ENCODE data around the gene KIAA1958.

KIAA1958 gene

GRCh38 chr9:112503170-112503569 lies 16.5 kb downstream of the KIAA1958 start:
- Histone ChIP-seq H3K27me3 (ENCODE audit: low read depth, low read length) (no peaks in the 10 kb centered on the region), H3K9me3 (ENCODE audit: insufficient read depth, low read length) (no peaks in the 10 kb centered on the region), H2AFZ (ENCODE audit: low read depth, low read length) (no peak overlapping the region), H3K4me1 (ENCODE audit: low read length) (no peaks in the 10 kb centered on the region), H3K36me3 (replicated peaks; ENCODE audit: low read depth, low read length) (no peaks in the 10 kb centered on the region), H4K20me1 (ENCODE audit: insufficient read depth, low read length) (peaks cover 4% of the 10 kb centered on the region; the same call in 1 of the 2 replicates), H3K4me3 (ENCODE audit: low read length) (no peak overlapping the region), H3K9ac (ENCODE audit: low read length) (no peak overlapping the region), H3K4me2 (ENCODE audit: low read length) (no peak overlapping the region), H3K27ac (ENCODE audit: low read length) (no peak overlapping the region), H3K79me2 (ENCODE audit: low read length) (peaks cover 41% of the 10 kb centered on the region; the same call in 1 of the 2 replicates)
- TF ChIP-seq CTCF (IDR thresholded peaks at IDR 0.05; ENCODE audit: low read depth, low read length) (no peak), EZH2phosphoT487 (IDR thresholded peaks at IDR 0.05; ENCODE audit: low read depth) (no peak)

DNA sequence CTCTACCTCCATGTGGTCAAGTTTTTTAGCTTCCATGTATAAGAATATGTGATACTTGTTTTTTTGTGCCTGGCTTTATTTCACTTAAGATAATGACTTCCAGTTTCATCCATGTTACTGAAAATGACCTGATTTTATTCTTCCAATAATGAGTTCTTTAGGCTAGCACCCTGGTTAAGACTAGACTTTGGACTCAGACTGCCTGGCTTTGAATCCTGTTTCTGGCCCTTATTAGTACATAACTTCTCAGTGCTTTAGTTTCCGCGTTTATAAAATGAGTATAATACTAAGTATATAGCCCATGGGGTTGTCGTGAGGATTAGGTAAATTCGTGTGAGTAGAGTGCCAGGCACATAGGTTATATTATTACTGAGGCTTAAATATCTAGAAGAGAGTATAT lies 18.5 kb downstream of the KIAA1958 start:
- Histone ChIP-seq H3K36me3 (replicated peaks; ENCODE audit: low read depth, low read length) (no peaks in the 10 kb centered on the region), H2AFZ (ENCODE audit: low read depth, low read length) (no peak overlapping the region), H3K4me1 (ENCODE audit: low read length) (no peaks in the 10 kb centered on the region), H3K4me3 (ENCODE audit: low read length) (no peak overlapping the region), H3K27ac (ENCODE audit: low read length) (no peak overlapping the region), H3K4me2 (ENCODE audit: low read length) (no peak overlapping the region), H3K79me2 (ENCODE audit: low read length) (peaks cover 42% of the 10 kb centered on the region), H3K9me3 (ENCODE audit: insufficient read depth, low read length) (no peaks in the 10 kb centered on the region), H3K9ac (ENCODE audit: low read length) (no peak overlapping the region), H4K20me1 (ENCODE audit: insufficient read depth, low read length) (peaks cover 8% of the 10 kb centered on the region; the same call in 1 of the 2 replicates), H3K27me3 (ENCODE audit: low read depth, low read length) (no peaks in the 10 kb centered on the region)
- TF ChIP-seq CTCF (IDR thresholded peaks at IDR 0.05; ENCODE audit: low read depth, low read length) (no peak), EZH2phosphoT487 (IDR thresholded peaks at IDR 0.05; ENCODE audit: low read depth) (no peak)

DNA sequence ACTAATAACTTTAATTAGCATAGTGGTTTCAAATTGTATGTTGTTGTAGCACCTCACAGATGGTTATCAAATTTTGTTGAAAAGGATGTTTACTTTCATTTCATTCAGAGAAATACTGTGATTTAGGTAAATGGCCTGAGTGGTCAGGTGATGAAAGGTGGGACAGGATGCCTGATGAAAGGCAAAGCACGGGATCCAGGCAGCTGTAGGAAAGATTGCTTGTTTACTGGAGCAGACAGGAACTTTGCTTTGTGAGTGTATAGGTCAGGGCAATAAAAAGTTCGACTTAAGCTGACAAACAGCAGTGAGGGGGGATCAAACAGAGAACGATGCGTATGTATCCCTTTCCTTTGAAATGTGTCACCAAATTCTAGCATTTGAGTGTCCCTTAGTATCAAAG lies 19.0 kb downstream of the KIAA1958 start:
- H3K9me3 ChIP-seq (ENCODE audit: insufficient read depth, low read length): no peaks in the 10 kb centered on the region
- TF ChIP-seq EZH2phosphoT487 (IDR thresholded peaks at IDR 0.05; ENCODE audit: low read depth): no peak
- TF ChIP-seq CTCF (IDR thresholded peaks at IDR 0.05; ENCODE audit: low read depth, low read length): no peak
- no peak overlapping the region for H3K4me2 ChIP-seq (ENCODE audit: low read length)
- H3K27ac ChIP-seq (ENCODE audit: low read length): no peak overlapping the region
- no peaks in the 10 kb centered on the region for H3K27me3 ChIP-seq (ENCODE audit: low read depth, low read length)
- no peaks in the 10 kb centered on the region for H3K36me3 ChIP-seq (replicated peaks; ENCODE audit: low read depth, low read length)
- peaks cover 47% of the 10 kb centered on the region for H3K79me2 ChIP-seq (ENCODE audit: low read length)
- H3K4me3 ChIP-seq (ENCODE audit: low read length): no peak overlapping the region
- H3K9ac ChIP-seq (ENCODE audit: low read length): no peak overlapping the region
- H4K20me1 ChIP-seq (ENCODE audit: insufficient read depth, low read length): peaks cover 9% of the 10 kb centered on the region; the same call in 1 of the 2 replicates
- H3K4me1 ChIP-seq (ENCODE audit: low read length): no peaks in the 10 kb centered on the region
- no peak overlapping the region for H2AFZ ChIP-seq (ENCODE audit: low read depth, low read length)

- Histone ChIP-seq H4K20me1 (ENCODE audit: insufficient read depth, low read length) (peaks cover 12% of the 10 kb centered on the region; the same call in 1 of the 2 replicates), H3K27ac (ENCODE audit: low read length) (no peak overlapping the region), H3K36me3 (replicated peaks; ENCODE audit: low read depth, low read length) (no peaks in the 10 kb centered on the region), H3K9ac (ENCODE audit: low read length) (no peak overlapping the region), H3K4me2 (ENCODE audit: low read length) (no peak overlapping the region), H3K4me3 (ENCODE audit: low read length) (no peak overlapping the region), H3K4me1 (ENCODE audit: low read length) (no peaks in the 10 kb centered on the region), H3K9me3 (ENCODE audit: insufficient read depth, low read length) (no peaks in the 10 kb centered on the region), H2AFZ (ENCODE audit: low read depth, low read length) (no peak overlapping the region), H3K27me3 (ENCODE audit: low read depth, low read length) (no peaks in the 10 kb centered on the region), H3K79me2 (ENCODE audit: low read length) (peaks cover 41% of the 10 kb centered on the region)
- TF ChIP-seq EZH2phosphoT487 (IDR thresholded peaks at IDR 0.05; ENCODE audit: low read depth): no peak
- TF ChIP-seq CTCF (IDR thresholded peaks at IDR 0.05; ENCODE audit: low read depth, low read length): no peak
Observed at GRCh38 chr9:112506571-112506970, 19.9 kb downstream of the KIAA1958 start.

Measured in OCI-LY3 (cell line).